A549 (cell line): ENCODE data around the gene BAHCC1. TPM values are rescaled to one million over a fixed set of nuclear protein-coding genes. Genes with fewer than 3 reads are reported as not detected.
A peak's percentile ranks its signal among the peaks of the same experiment; 100 is the strongest.

Experiments
- ATAC-seq, 2 experiments: fragments of 200-7000 bp in 1 of 2; fragments of >200 bp in 1 of 2; cut with Nextera tagmentation in 1 of 2; cut with Tn5 transposase in 1 of 2; 3 replicates each; pipeline versions ENCODE4 v1.8.0 to v1.9.1; 2018 to 2020; ENCODE audit warnings: mild to moderate bottlenecking in 1 of 2, moderate library complexity in 1 of 2
- CTCF ChIA-PET: fragments of 300-600 bp; sonication (Branson Sonifier 250); formaldehyde crosslinking; extraction: SDS; loops from one replicate; lab custom pipeline; 2021; ENCODE audit warnings: antibody characterized with exemption, inconsistent platforms; lab: Yijun Ruan, JAX
- POLR2A ChIA-PET: fragments of 350-600 bp; formaldehyde crosslinking; extraction: SDS; loops from one replicate; lab custom pipeline; 2021; ENCODE audit warnings: antibody characterized with exemption, inconsistent platforms; lab: Yijun Ruan, JAX
- DNase-seq, 2 experiments: peaks; one replicate each; pipeline versions ENCODE4 v3.0.0 to v3.0.0-alpha.2; 2011 to 2016; ENCODE audit warnings: low read depth in 1 of 2, low spot score in 1 of 2
- FAIRE-seq: peaks from 2 replicates; lab custom pipeline; 2011; peaks lifted over from hg19 to GRCh38; lab: Jason Lieb, UNC
- H3K27ac ChIP-seq, 2 experiments: fragments of >200 bp; sonication (Bioruptor Twin); formaldehyde crosslinking; 3 replicates each; pipeline ENCODE4 v1.5.1; 2016 to 2017
- H3K4me1 ChIP-seq: fragments of >200 bp; sonication (Bioruptor Twin); formaldehyde crosslinking; 3 replicates; pipeline ENCODE4 v1.6.1; 2016
- H3K4me2 ChIP-seq: fragments of >200 bp; sonication (Bioruptor Twin); formaldehyde crosslinking; 3 replicates; pipeline ENCODE4 v1.6.1; 2016
- H3K4me3 ChIP-seq: fragments of >200 bp; sonication (Bioruptor Twin); formaldehyde crosslinking; 3 replicates; pipeline ENCODE4 v1.5.1; 2016
- H3K9me3 ChIP-seq: fragments of >200 bp; sonication (Bioruptor Twin); formaldehyde crosslinking; 3 replicates; pipeline ENCODE4 v1.6.1; 2016
- CHD2 ChIP-seq: fragments of 150-350 bp; IDR thresholded peaks from 2 replicates; pipeline ENCODE4 v1.6.1; 2014; ENCODE audit warnings: low read length; ENCODE audit not compliant: partially characterized antibody
- EHMT2 ChIP-seq: fragments of 200-600 bp; sonication (generic); IDR thresholded peaks from 2 replicates; pipeline ENCODE4 v1.6.1; 2016; ENCODE audit warnings: antibody characterized with exemption, low read depth, mild to moderate bottlenecking, moderate library complexity
- HOXA7 ChIP-seq: fragments of 250-450 bp; sonication (Bioruptor Pico); IDR thresholded peaks from 2 replicates; pipeline ENCODE4 v1.5.0; 2020; ENCODE audit warnings: mild to moderate bottlenecking, moderate library complexity
- JUNB ChIP-seq: fragments of >200 bp; sonication (Bioruptor Twin); formaldehyde crosslinking; IDR thresholded peaks from 2 replicates; pipeline ENCODE4 v1.6.1; 2016
- PHF8 ChIP-seq: fragments of 200-600 bp; sonication (generic); IDR thresholded peaks from 2 replicates; pipeline ENCODE4 v1.6.1; 2016; ENCODE audit warnings: low read depth, mild to moderate bottlenecking, antibody characterized with exemption, moderate library complexity, borderline replicate concordance
- POLR2A ChIP-seq: IDR thresholded peaks from 2 replicates; pipeline ENCODE4 v1.6.1; 2012; ENCODE audit warnings: mild to moderate bottlenecking, low read length
- POLR2AphosphoS2 ChIP-seq: conservative IDR thresholded peaks from 2 replicates; pipeline ENCODE4 v1.6.1; 2012; ENCODE audit warnings: low read length, improper control_type of control experiment, inconsistent platforms
- RCOR1 ChIP-seq: fragments of 150-350 bp; IDR thresholded peaks from 2 replicates; pipeline ENCODE4 v1.6.1; 2014; ENCODE audit warnings: antibody characterized with exemption, low read length, low read depth
- SREBF2 ChIP-seq: fragments of 450-650 bp; IDR thresholded peaks from 2 replicates; pipeline ENCODE4 v1.6.1; 2014; ENCODE audit warnings: mild to moderate bottlenecking, moderate library complexity
- TP53 ChIP-seq: fragments of 250-450 bp; sonication (Bioruptor Pico); IDR thresholded peaks from 2 replicates; pipeline ENCODE4 v1.5.0; 2021; ENCODE audit warnings: mild to moderate bottlenecking, moderate library complexity
- WGBS: methylation state at CpG from one replicate; pipeline ENCODE4 v1.1.6; 2017; ENCODE audit errors: missing lambda C conversion rate; 5-methylcytosine and 5-hydroxymethylcytosine counted together
- polyA plus RNA-seq, 4 experiments: library from polyadenylated mRNA; depleted of rRNA in 3 of 4; stranded (reverse); fragments of >200 nt; fragmentation: RNase III in 1 of 4; extraction: RNeasy Plus Mini Kit Qiagen cat#74134 plus additional on column Dnase treatment in 1 of 4; gene quantifications; 2 replicates in 3 of 4; 3 replicates in 1 of 4; pipeline ENCODE4 v1.2.3, GENCODE V29; 2011 to 2017
- TF ChIP-seq, protein P1 (sequence below): IDR thresholded peaks from 2 replicates; pipeline ENCODE4 v1.6.1; 2012
- TF ChIP-seq, protein P2 (sequence below): fragments of 150-350 bp; IDR thresholded peaks from 2 replicates; pipeline ENCODE4 v1.6.1; 2014; ENCODE audit warnings: low read depth, mild to moderate bottlenecking, low read length
- TF ChIP-seq, protein P3 (sequence below): fragments of 450-650 bp; IDR thresholded peaks from 2 replicates; pipeline ENCODE4 v1.6.1; 2014; ENCODE audit warnings: antibody characterized with exemption

Gene BAHCC1
- polyA plus RNA-seq, 2 of the 4 experiments (the other 2 are of a cell fraction), result 2.6 to 5.8 TPM

DNA sequence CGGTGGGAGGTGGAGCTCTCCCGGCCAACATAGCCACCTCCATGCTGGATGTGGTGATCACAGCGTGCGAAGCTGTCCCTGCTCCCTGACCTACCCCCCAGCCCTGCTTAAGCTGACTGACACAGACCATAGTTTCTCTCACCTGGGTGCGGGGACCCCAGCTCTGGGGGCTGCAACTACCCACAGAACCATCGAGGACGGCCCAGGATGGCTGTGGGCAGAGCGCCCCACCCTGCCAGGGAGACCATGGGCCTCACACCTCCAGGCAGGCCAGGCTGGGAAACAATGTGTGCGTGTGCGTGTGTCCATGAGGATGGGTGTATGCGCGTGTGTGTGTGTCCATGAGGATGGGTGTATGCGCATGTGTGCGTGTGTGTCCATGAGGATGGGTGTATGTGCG, 20.4 kb downstream of the BAHCC1 start:
- Histone ChIP-seq H3K4me2 (no peak overlapping the region), H3K27ac (peak overlapping the region in 1 of 2 experiments; percentile 37; a peak in 2 of 6 replicates), H3K4me3 (no peak overlapping the region), H3K4me1 (peaks cover 48% of the 10 kb centered on the region), H3K9me3 (no peaks in the 10 kb centered on the region)
- no peak for TF ChIP-seq HOXA7
- no peak for TF ChIP-seq RCOR1
- no peak; the same call in 1 of the 2 replicates for TF ChIP-seq POLR2A
- TF ChIP-seq, protein P1, sequence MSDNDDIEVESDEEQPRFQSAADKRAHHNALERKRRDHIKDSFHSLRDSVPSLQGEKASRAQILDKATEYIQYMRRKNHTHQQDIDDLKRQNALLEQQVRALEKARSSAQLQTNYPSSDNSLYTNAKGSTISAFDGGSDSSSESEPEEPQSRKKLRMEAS, result no peak
- TF ChIP-seq PHF8, result no peak
- TF ChIP-seq POLR2AphosphoS2, result no peak
- 89% methylated on average over 15 of the region's 15 CpGs for WGBS
- ATAC-seq (no peak), DNase-seq (no peak), FAIRE-seq (no peak)
- ChIA-PET POLR2A (no interaction called here), CTCF (interaction anchor here (0.8 to 4.0 kb wide), 8 partner anchors 13 to 106 kb away, joined by 3 to 18 read pairs (median 5); no protein-coding TSS in a partner anchor)

DNA sequence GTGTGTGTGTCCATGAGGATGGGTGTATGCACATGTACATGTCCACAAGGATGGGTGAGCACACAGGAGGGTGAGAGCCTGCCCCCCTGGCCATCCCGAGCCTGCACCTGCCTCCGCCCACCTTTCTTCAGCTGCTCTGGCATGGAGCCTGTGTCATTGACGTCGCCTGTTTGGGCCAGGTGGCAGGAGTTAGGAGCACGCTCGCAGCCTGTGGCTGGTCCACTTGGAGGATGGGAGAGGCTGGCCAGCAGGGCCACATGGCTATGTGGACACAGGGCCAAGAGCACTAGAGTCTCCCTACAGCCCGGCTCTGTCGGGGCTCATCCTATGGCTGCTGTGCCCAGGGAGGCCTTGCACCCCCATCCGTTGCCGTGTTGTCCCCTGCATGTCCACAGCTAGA, 21.4 kb downstream of the BAHCC1 start:
- H3K27ac ChIP-seq, result peak overlapping the region; percentile 98 to 100; a peak in 4 of 6 replicates
- 91% methylated on average over 10 of the region's 10 CpGs for WGBS

DNA sequence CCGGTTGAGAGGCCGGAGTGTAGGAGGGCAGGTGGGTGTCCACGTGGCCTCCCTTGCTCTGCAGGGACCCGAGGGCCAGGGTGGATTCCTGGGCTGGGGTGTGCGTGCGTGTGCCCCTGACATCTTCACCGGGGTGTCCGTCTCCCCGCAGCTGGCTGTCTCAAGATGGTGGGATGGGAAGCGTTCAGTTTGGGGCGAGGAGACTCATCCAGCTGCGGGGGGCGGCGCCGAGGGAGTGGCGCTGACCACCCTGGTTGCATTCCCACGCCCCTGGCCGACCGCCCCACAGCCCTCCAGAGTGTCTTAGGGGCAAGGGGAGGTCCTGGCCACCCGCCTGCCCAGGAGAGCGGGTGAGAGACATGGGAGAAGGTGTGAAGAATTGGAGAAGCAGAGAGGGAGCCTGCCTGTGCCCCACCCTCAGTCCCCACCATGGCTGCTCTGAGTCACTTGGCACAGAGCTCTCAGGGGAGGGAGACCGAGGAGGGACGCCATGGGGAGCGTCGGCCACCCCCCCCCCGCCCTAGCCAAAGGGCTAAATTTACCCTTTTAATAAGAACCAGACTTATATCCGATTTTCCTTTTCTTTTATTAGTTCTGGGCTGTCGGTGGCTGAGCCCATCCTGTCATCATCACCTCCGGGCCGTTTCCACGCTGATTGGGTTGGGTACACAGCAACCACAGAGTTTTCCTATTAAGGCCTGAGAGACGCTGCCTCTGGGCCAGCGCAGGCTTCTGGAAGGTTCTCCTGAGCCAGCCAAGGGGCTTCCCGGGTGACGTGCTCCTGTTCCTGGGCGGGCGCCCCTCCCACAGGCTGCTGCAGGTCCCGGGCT, 22.0 kb downstream of the BAHCC1 start:
- ATAC-seq (no peak), DNase-seq (no peak), FAIRE-seq (no peak)
- Histone ChIP-seq H3K4me2 (peak overlapping the region; percentile 89), H3K4me1 (peaks cover 63% of the 10 kb centered on the region), H3K27ac (peak overlapping the region; percentile 98 to 100; a peak in 5 of 6 replicates), H3K4me3 (no peak overlapping the region), H3K9me3 (no peaks in the 10 kb centered on the region)
- TF ChIP-seq SREBF2, result no peak
- TF ChIP-seq, protein P1, result 0 out of 2 replicates have a peak, but pooled peaks have one; percentile 25
- POLR2A ChIA-PET, result interaction anchor here (1.0 kb wide), 1 partner anchor 22 kb away, joined by 4 read pairs; the partner anchor contains the start of gene BAHCC1
- WGBS, result 74% methylated on average over 35 of the region's 38 CpGs
- CTCF ChIA-PET, result interaction anchor here (1.1 to 4.8 kb wide), 5 partner anchors 13 to 67 kb away, joined by 3 to 39 read pairs (median 6); partner anchors contain the start of gene BAHCC1

More for the DNA sequence above, 21.4 kb downstream of the BAHCC1 start:
- DNase-seq (no peak), FAIRE-seq (no peak), ATAC-seq (no peak)
- Histone ChIP-seq H3K4me2 (no peak overlapping the region; the same call in 2 of the 3 replicates), H3K4me3 (no peak overlapping the region), H3K4me1 (peaks cover 57% of the 10 kb centered on the region), H3K9me3 (no peaks in the 10 kb centered on the region)
- ChIA-PET POLR2A (no interaction called here), CTCF (interaction anchor here (1.1 to 4.8 kb wide), 3 partner anchors 14 to 68 kb away, joined by 3 to 23 read pairs (median 6); no protein-coding TSS in a partner anchor)
- TF ChIP-seq, protein P2, sequence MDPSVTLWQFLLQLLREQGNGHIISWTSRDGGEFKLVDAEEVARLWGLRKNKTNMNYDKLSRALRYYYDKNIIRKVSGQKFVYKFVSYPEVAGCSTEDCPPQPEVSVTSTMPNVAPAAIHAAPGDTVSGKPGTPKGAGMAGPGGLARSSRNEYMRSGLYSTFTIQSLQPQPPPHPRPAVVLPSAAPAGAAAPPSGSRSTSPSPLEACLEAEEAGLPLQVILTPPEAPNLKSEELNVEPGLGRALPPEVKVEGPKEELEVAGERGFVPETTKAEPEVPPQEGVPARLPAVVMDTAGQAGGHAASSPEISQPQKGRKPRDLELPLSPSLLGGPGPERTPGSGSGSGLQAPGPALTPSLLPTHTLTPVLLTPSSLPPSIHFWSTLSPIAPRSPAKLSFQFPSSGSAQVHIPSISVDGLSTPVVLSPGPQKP, result no peak
- no peak for TF ChIP-seq CHD2
- TF ChIP-seq EHMT2, result no peak
- TF ChIP-seq JUNB, result no peak

DNA sequence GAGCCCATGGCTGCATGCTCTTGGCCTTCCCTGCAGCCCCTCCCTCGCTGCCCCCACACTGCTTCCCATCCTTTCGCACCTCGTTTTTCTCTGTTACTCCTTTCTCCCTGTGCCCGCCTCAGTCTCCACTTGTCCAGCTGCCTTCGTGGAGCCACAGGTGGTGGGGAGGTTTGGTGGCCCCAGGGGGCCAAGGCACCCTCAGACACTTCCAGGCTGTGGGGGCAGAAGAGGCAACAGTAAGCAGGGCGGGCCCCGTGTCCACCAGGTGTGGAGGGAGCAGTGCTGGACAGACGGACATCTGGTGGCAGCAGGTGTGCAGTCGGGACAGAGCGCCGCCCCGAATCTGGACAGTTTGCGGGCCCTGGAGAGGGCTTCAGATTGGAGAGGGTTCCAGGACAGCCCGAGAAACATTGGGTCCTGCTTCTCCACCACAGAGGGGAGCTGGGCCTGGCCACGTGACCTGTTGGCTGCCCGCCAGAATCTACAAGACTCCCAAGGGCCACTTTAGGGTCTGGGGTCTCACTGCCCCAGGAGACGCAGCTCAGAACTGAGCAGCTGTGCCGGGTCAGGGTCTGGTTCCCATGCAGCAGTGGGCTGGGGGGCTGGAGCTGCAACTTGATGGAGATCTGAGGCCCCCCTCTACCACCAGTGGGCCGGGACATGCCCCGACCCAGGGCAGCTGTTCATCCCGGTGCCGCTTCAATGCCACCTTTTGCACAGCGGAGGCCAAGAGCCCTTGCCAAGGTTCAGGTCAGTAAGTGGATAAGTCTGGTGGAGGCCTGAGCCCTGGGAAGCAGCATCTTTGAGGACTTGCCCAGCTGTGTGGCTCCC, 22.8 kb downstream of the BAHCC1 start:
- CTCF ChIA-PET, result interaction anchor here (0.7 to 4.8 kb wide), 5 partner anchors 12 to 66 kb away, joined by 4 to 39 read pairs (median 6); partner anchors contain the start of gene BAHCC1
- TF ChIP-seq TP53 (CRISPR knock-in tag), result no peak
- TF ChIP-seq, protein P3, sequence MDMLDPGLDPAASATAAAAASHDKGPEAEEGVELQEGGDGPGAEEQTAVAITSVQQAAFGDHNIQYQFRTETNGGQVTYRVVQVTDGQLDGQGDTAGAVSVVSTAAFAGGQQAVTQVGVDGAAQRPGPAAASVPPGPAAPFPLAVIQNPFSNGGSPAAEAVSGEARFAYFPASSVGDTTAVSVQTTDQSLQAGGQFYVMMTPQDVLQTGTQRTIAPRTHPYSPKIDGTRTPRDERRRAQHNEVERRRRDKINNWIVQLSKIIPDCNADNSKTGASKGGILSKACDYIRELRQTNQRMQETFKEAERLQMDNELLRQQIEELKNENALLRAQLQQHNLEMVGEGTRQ, result peak; percentile 57
- Histone ChIP-seq H3K4me2 (peak overlapping the region; percentile 89), H3K27ac (peak overlapping the region; percentile 98 to 100; a peak in 5 of 6 replicates), H3K4me3 (no peak overlapping the region), H3K4me1 (peaks cover 64% of the 10 kb centered on the region), H3K9me3 (no peaks in the 10 kb centered on the region)
- no peak; a peak in 1 of 6 replicates for ATAC-seq
- DNase-seq, result no peak
- WGBS, result 82% methylated on average over 23 of the region's 23 CpGs
- no peak for FAIRE-seq
- POLR2A ChIA-PET, result interaction anchor here (0.9 to 6.5 kb wide), 5 partner anchors 13 to 89 kb away, joined by 3 to 107 read pairs (median 7); partner anchors contain the start of gene BAHCC1
